Glutamatergic neuron (in vitro differentiated cells): Measurements from ENCODE around the gene ADORA2A. TPM values are rescaled to one million over a fixed set of nuclear protein-coding genes. Genes with fewer than 3 reads are reported as not detected.

Experiments
- DNase-seq: peaks from one replicate; pipeline ENCODE4 v3.0.0; 2022
- H3K27ac Mint-ChIP-seq: one replicate; pipeline ENCODE4 v1.8.0; 2020; ENCODE audit warnings: mild to moderate bottlenecking, mixed read lengths, inconsistent platforms; ENCODE audit not compliant: unreplicated experiment
- H3K27me3 Mint-ChIP-seq: one replicate; pipeline ENCODE4 v1.8.0; 2020; ENCODE audit warnings: mild to moderate bottlenecking, moderate library complexity, mixed read lengths, inconsistent platforms; ENCODE audit not compliant: unreplicated experiment
- H3K36me3 Mint-ChIP-seq: one replicate; pipeline ENCODE4 v1.8.0; 2020; ENCODE audit warnings: mild to moderate bottlenecking, mixed read lengths, inconsistent platforms; ENCODE audit not compliant: unreplicated experiment
- H3K4me1 Mint-ChIP-seq: one replicate; pipeline ENCODE4 v1.8.0; 2020; ENCODE audit warnings: mild to moderate bottlenecking, low read depth, mixed read lengths, inconsistent platforms; ENCODE audit not compliant: unreplicated experiment
- H3K4me3 Mint-ChIP-seq: one replicate; pipeline ENCODE4 v1.8.0; 2020; ENCODE audit warnings: mild to moderate bottlenecking, mixed read lengths, inconsistent platforms; ENCODE audit not compliant: unreplicated experiment
- H3K9me3 Mint-ChIP-seq: one replicate; pipeline ENCODE4 v1.8.0; 2020; ENCODE audit warnings: mild to moderate bottlenecking, moderate library complexity, mixed read lengths, inconsistent platforms; ENCODE audit not compliant: unreplicated experiment
- CTCF ChIP-seq: fragments of 200-600 bp; sonication (generic); IDR thresholded peaks from one replicate; pipeline ENCODE4 v1.5.0; 2021; ENCODE audit not compliant: partially characterized antibody, unreplicated experiment
- total RNA-seq: library from RNA; stranded (reverse); fragmentation: NEBNext Ultra II Directional; extraction: Animal tissue kit (Norgen Biotek cat#: 25700); gene quantifications from one replicate; pipeline ENCODE4 v1.2.1, GENCODE V29; 2021; ENCODE audit not compliant: unreplicated experiment

The ADORA2A gene
- total RNA-seq, 1 donor from 2014 or later = 15.9 TPM

GRCh38 chr22:24473284-24473683, 45.9 kb downstream of the ADORA2A start:
- Mint-ChIP-seq H3K27ac (no peak overlapping the region), H3K36me3 (no peaks in the 10 kb centered on the region)

GRCh38 chr22:24474221-24474620, 46.8 kb downstream of the ADORA2A start:
- no peak overlapping the region for H3K27ac Mint-ChIP-seq
- no peak for TF ChIP-seq CTCF
- H3K4me1 Mint-ChIP-seq = peaks cover 8% of the 10 kb centered on the region
- peaks cover 3% of the 10 kb centered on the region for H3K27me3 Mint-ChIP-seq
- H3K9me3 Mint-ChIP-seq = no peaks in the 10 kb centered on the region
- DNase-seq = no peak
- H3K4me3 Mint-ChIP-seq = no peak overlapping the region
- no peaks in the 10 kb centered on the region for H3K36me3 Mint-ChIP-seq

More at GRCh38 chr22:24473284-24473683, 45.9 kb downstream of the ADORA2A start:
- no peak for TF ChIP-seq CTCF
- H3K4me3 Mint-ChIP-seq = no peak overlapping the region
- DNase-seq = no peak
- H3K4me1 Mint-ChIP-seq = peaks cover 4% of the 10 kb centered on the region
- H3K27me3 Mint-ChIP-seq = peaks cover 3% of the 10 kb centered on the region
- H3K9me3 Mint-ChIP-seq = no peaks in the 10 kb centered on the region

- peaks cover 8% of the 10 kb centered on the region for H3K4me1 Mint-ChIP-seq
- H3K27me3 Mint-ChIP-seq = peaks cover 3% of the 10 kb centered on the region
- no peak for TF ChIP-seq CTCF
- no peak for DNase-seq
- no peak overlapping the region for H3K27ac Mint-ChIP-seq
- no peak overlapping the region for H3K4me3 Mint-ChIP-seq
- H3K36me3 Mint-ChIP-seq = no peaks in the 10 kb centered on the region
- H3K9me3 Mint-ChIP-seq = no peaks in the 10 kb centered on the region
These were observed 47.4 kb downstream of the ADORA2A start for GRCh38 chr22:24474649-24475255.

DNA sequence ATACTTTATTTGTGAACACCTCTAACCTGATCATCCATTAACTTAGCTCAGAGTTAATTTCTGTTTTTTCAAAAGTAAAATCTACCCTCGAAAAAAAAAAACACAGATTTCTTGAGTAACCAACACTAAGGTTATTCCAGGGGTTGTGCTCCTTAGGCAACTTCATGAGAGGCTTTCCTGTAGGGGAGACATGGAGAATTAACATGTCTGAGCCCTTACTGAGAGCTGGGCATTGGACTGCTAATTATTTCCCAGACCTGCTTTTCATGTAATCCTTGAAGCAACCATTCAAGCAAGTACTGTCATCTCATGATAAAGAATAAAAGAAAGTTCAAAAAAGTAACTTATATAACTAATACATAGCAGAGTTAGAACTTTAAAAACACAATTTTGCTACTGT, 54.2 kb downstream of the ADORA2A start:
- Mint-ChIP-seq H3K4me1 (peaks cover 5% of the 10 kb centered on the region), H3K27me3 (peaks cover 3% of the 10 kb centered on the region), H3K36me3 (no peaks in the 10 kb centered on the region), H3K9me3 (no peaks in the 10 kb centered on the region), H3K27ac (no peak overlapping the region), H3K4me3 (no peak overlapping the region)
- DNase-seq = no peak
- no peak for TF ChIP-seq CTCF

DNA sequence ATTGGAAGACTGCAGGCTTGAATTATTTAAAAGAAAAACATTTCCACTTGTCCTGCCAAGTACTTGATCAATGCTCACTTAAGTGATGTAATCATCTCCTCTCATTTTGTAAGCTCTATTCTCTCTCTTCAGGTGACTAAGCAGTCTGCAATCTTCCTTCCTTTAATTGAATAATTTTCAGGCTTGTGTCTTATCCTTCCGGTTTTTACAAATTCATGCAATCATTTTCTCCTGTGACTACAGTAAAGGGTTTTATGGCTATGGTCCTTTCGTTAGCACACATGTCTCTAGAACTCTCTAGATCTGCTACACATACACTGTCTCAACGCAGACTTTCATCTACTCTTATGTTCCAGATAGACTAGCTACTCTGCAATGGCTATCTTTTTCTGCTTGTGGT, 55.2 kb downstream of the ADORA2A start:
- H3K4me3 Mint-ChIP-seq = no peak overlapping the region
- H3K36me3 Mint-ChIP-seq = no peaks in the 10 kb centered on the region
- H3K27ac Mint-ChIP-seq = no peak overlapping the region
- H3K9me3 Mint-ChIP-seq = no peaks in the 10 kb centered on the region
- no peak for DNase-seq
- peaks cover 9% of the 10 kb centered on the region for H3K4me1 Mint-ChIP-seq
- H3K27me3 Mint-ChIP-seq = no peaks in the 10 kb centered on the region
- no peak for TF ChIP-seq CTCF
